Neural cell (in vitro differentiated cells): ENCODE measurements around the gene TSEN34.
"Not testable (repeated sequence)": the region's sequence is repeated elsewhere in the genome, so short reads cannot be mapped to it uniquely, and the experiment has no call there.

Source experiments
- CTCF ChIP-seq: fragments of 450-650 bp; IDR thresholded peaks from 2 replicates; pipeline ENCODE4 v1.5.1; 2014; ENCODE audit warnings: antibody characterized with exemption, mild to moderate bottlenecking, moderate library complexity; ENCODE audit not compliant: poor library complexity, severe bottlenecking
- EP300 ChIP-seq: fragments of 450-650 bp; conservative IDR thresholded peaks from 2 replicates; pipeline ENCODE4 v1.6.1; 2014; ENCODE audit warnings: antibody characterized with exemption, mild to moderate bottlenecking, moderate library complexity; ENCODE audit not compliant: poor library complexity, severe bottlenecking
- EZH2 ChIP-seq: fragments of 200-600, 300-800 bp; shearing (Covaris generic), sonication (generic); IDR thresholded peaks from 2 replicates; pipeline ENCODE4 v1.6.1; 2014; ENCODE audit warnings: antibody characterized with exemption, low read length, borderline replicate concordance, mild to moderate bottlenecking; ENCODE audit not compliant: insufficient read depth, poor library complexity, severe bottlenecking
- MXI1 ChIP-seq: fragments of 450-650 bp; conservative IDR thresholded peaks from 2 replicates; pipeline ENCODE4 v1.6.1; 2014; ENCODE audit warnings: antibody characterized with exemption, mild to moderate bottlenecking; ENCODE audit not compliant: poor library complexity, severe bottlenecking
- RAD21 ChIP-seq: fragments of 450-650 bp; conservative IDR thresholded peaks from 2 replicates; pipeline ENCODE4 v1.6.1; 2014; ENCODE audit warnings: antibody characterized with exemption, mild to moderate bottlenecking, moderate library complexity
- SMC3 ChIP-seq: fragments of 450-650 bp; conservative IDR thresholded peaks from 2 replicates; pipeline ENCODE4 v1.6.1; 2014; ENCODE audit warnings: antibody characterized with exemption, mild to moderate bottlenecking, moderate library complexity; ENCODE audit not compliant: poor library complexity
- TAF1 ChIP-seq: IDR thresholded peaks from 2 replicates; pipeline ENCODE4 v1.6.1; 2012; ENCODE audit warnings: low read depth

- not testable (repeated sequence) for TF ChIP-seq CTCF, SMC3, EZH2, EP300, RAD21, TAF1, MXI1
Measured at GRCh38 chr19:54207193-54207592, 16.1 kb downstream of the TSEN34 start.
